Motor neuron (in vitro differentiated cells): ENCODE data around the gene KLRC3. TPM values are rescaled to one million over a fixed set of nuclear protein-coding genes. Genes with fewer than 3 reads are reported as not detected.
"Not testable (repeated sequence)": the region's sequence is repeated elsewhere in the genome, so short reads cannot be mapped to it uniquely, and the experiment has no call there.

ENCODE experiments used
- ATAC-seq, 8 experiments: fragments of 200-7000 bp; cut with Tn5 transposase; replicated peaks in 6 of 8; 2 replicates each; pipeline ENCODE4 v1.8.0; 2021; ENCODE audit warnings: mild to moderate bottlenecking in 8 of 8, moderate library complexity in 8 of 8
- H3K27ac ChIP-seq, 2 donors: fragments of 250-450 bp; sonication (Bioruptor Pico); 2 replicates each; pipeline ENCODE4 v1.9.0; 2021; ENCODE audit warnings: antibody characterized with exemption in 2 of 2, mild to moderate bottlenecking in 2 of 2, moderate library complexity in 1 of 2
- H3K4me1 ChIP-seq, 2 donors: fragments of 250-450 bp; sonication (Bioruptor Pico); replicated peaks in 1 of 2; 2 replicates each; pipeline ENCODE4 v1.6.1; 2021; ENCODE audit warnings: antibody characterized with exemption in 2 of 2, mild to moderate bottlenecking in 2 of 2, moderate library complexity in 1 of 2
- H3K4me3 ChIP-seq, 5 donors: fragments of 250-450 bp; sonication (Bioruptor Pico); 2 replicates each; pipeline ENCODE4 v1.9.0; 2021; ENCODE audit warnings: antibody characterized with exemption in 5 of 5, mild to moderate bottlenecking in 5 of 5, moderate library complexity in 4 of 5
- WGBS, 10 experiments: fragments of 450-650 bp; shearing (Covaris generic); methylation state at CpG; one replicate each; pipeline ENCODE4 v1.0.0; 2022; 5-methylcytosine and 5-hydroxymethylcytosine counted together
- in situ Hi-C, 9 experiments: fragments of 400-800 bp; cut with MboI; loops; one replicate each; pipeline ENCODE4 v1.15.0; 2021; ENCODE audit warnings: low sequenced_read_pairs in 9 of 9, low pct_unique_long_range_greater_than_20kb in 2 of 9; ENCODE audit not compliant: unreplicated experiment in 9 of 9
- total RNA-seq, 8 experiments: library from RNA; unstranded; fragments of 300-600 nt; gene quantifications; 2 replicates each; pipeline versions ENCODE4 v1.2.3 to v1.2.4, GENCODE V29; 2022

KLRC3 gene
- total RNA-seq, 8 experiments from 2014 or later = 2.3 TPM; not detected in 7

DNA sequence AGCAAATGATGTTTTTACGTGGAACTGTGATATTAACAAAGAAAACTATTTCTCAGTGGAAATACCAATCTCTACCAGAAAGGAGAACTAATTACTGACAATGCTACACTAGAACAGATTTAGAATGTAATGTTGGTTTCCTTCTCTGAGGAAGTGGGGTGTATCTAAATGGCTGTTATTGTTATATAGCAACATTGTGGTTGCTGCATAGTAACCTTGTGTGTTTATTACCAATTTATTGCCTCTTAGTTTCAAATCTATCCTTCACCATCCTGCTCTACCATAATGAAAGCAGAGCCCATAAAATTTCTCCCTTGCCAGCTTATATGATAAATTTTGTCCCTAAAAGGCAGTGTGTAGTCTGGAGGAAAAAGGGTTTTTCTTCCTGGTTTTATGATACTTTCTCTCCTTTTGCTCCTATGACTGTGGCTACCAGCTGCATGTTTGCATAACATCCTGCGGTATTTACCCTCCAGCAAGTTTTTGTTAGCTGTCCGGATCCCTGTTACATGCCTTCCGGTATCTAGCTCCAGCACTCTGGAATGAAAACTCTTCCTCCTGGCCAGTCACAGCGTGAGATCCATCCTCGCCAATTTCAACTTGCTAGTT, 24.9 kb downstream of the KLRC3 start:
- no peak overlapping the region for H3K27ac ChIP-seq
- peak in 6 of 8 experiments; percentile 50 to 97 (median 84) for ATAC-seq
- WGBS, 10 experiments = 0 to 94% (median 73%) methylated on average over 2 to 6 of the region's 6 CpGs

GRCh38 chr12:10394531-10395152, 25.8 kb downstream of the KLRC3 start:
- ATAC-seq, in situ Hi-C loops, H3K4me3 ChIP-seq, H3K27ac ChIP-seq, H3K4me1 ChIP-seq: not testable (repeated sequence)
- 58 to 100% (median 83%) methylated on average over 1 to 7 of the region's 11 CpGs for WGBS, 10 experiments

More for the DNA sequence above, 24.9 kb downstream of the KLRC3 start:
- Histone ChIP-seq H3K4me3 (no peak overlapping the region), H3K4me1 (peaks cover 0 to 8% of the 10 kb centered on the region in 2 donors)
- in situ Hi-C loops = no loop called here

GRCh38 chr12:10393291-10393690, 27.1 kb downstream of the KLRC3 start:
- H3K4me3 ChIP-seq = no peak overlapping the region
- no peak for ATAC-seq
- WGBS, 10 experiments = 32 to 100% (median 59%) methylated on average over 1 to 3 of the region's 3 CpGs; no CpG with 5 or more reads in 2 of the 10 experiments
- peaks cover 0 to 8% of the 10 kb centered on the region in 2 donors for H3K4me1 ChIP-seq
- in situ Hi-C loops = no loop called here
- H3K27ac ChIP-seq = no peak overlapping the region

- ATAC-seq = peak in 2 of 8 experiments; percentile 27 to 78
- in situ Hi-C loops = no loop called here
- H3K4me3 ChIP-seq = no peak overlapping the region
- WGBS, 10 experiments = 20 to 91% (median 83%) methylated on average over 2 to 7 of the region's 7 CpGs; no CpG with 5 or more reads in 1 of the 10 experiments
- no peak overlapping the region for H3K27ac ChIP-seq
- peaks cover 0 to 8% of the 10 kb centered on the region in 2 donors for H3K4me1 ChIP-seq
These were observed 27.9 kb downstream of the KLRC3 start for GRCh38 chr12:10392394-10392930.

GRCh38 chr12:10390991-10391390, 29.4 kb downstream of the KLRC3 start:
- in situ Hi-C loops, H3K4me3 ChIP-seq, ATAC-seq, H3K27ac ChIP-seq, H3K4me1 ChIP-seq: not testable (repeated sequence)
- WGBS, 10 experiments = 84 to 100% (median 96%) methylated on average over 2 to 7 of the region's 7 CpGs

- Histone ChIP-seq H3K27ac (no peak within 1 kb of the TSS), H3K4me3 (no peak within 1 kb of the TSS), H3K4me1 (peaks cover 0 to 2% of the 10 kb centered on the region in 2 donors)
- no peak for ATAC-seq
- in situ Hi-C loops = no loop called here
- 44 to 100% (median 100%) methylated on average over 1 of the region's 1 CpG; no CpG with 5 or more reads in 1 of the 10 experiments for WGBS, 10 experiments
These were observed 30.5 kb downstream of the KLRC3 start, which contains the start of gene KLRK1 for GRCh38 chr12:10389904-10390303. Gene KLRK1 (minus strand): TSS chr12:10390041. CDS start chr12:10388810, 1,231 bp downstream.

GRCh38 chr12:10388624-10389413, 31.6 kb downstream of the KLRC3 start:
- no peak for ATAC-seq
- Histone ChIP-seq H3K4me1 (no peaks in the 10 kb centered on the region), H3K27ac (no peak overlapping the region), H3K4me3 (no peak overlapping the region)
- in situ Hi-C loops = no loop called here
- 37 to 90% (median 71%) methylated on average over 5 to 9 of the region's 9 CpGs for WGBS, 10 experiments

GRCh38 chr12:10387498-10387897, 32.9 kb downstream of the KLRC3 start:
- H3K4me3 ChIP-seq, H3K27ac ChIP-seq, ATAC-seq, H3K4me1 ChIP-seq, in situ Hi-C loops: not testable (repeated sequence)
- WGBS, 10 experiments = 90 to 100% (median 96%) methylated on average over 1 to 6 of the region's 6 CpGs; no CpG with 5 or more reads in 1 of the 10 experiments

- Histone ChIP-seq H3K4me1 (no peaks in the 10 kb centered on the region), H3K27ac (no peak overlapping the region), H3K4me3 (no peak overlapping the region)
- 0 to 85% (median 80%) methylated on average over 1 of the region's 1 CpG; no CpG with 5 or more reads in 1 of the 10 experiments for WGBS, 10 experiments
- in situ Hi-C loops = no loop called here
- ATAC-seq = no peak
These were observed 33.5 kb downstream of the KLRC3 start for GRCh38 chr12:10386857-10387256.

GRCh38 chr12:10385166-10385613, 35.2 kb downstream of the KLRC3 start:
- Histone ChIP-seq H3K4me3 (no peak overlapping the region), H3K4me1 (no peaks in the 10 kb centered on the region), H3K27ac (no peak overlapping the region)
- in situ Hi-C loops = no loop called here
- peak in 2 of 8 experiments; percentile 60 to 75 for ATAC-seq
- WGBS, 10 experiments = 10 to 100% (median 76%) methylated on average over 1 to 2 of the region's 2 CpGs; no CpG with 5 or more reads in 2 of the 10 experiments

DNA sequence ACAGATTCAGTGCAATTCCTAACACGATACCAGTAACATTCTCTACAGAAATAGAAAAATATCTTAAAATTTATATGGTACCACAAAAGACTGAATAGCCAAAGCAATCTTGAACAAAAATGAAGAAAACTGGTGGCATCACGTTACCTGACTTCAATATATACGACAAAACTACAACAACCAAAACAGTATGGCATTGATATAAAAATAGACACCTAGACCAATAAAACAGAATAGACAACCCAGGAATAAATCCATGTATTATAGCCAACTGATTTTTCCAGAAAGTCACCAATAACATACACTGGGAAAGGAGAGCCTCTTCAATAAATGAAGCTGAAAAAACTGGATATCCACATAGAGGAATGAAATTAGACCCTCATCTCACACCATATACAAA, 36.2 kb downstream of the KLRC3 start:
- no peak overlapping the region for H3K4me3 ChIP-seq
- H3K27ac ChIP-seq = no peak overlapping the region
- no peak for ATAC-seq
- H3K4me1 ChIP-seq = no peaks in the 10 kb centered on the region
- in situ Hi-C loops = no loop called here
- 79 to 100% (median 96%) methylated on average over 1 to 3 of the region's 3 CpGs for WGBS, 10 experiments

DNA sequence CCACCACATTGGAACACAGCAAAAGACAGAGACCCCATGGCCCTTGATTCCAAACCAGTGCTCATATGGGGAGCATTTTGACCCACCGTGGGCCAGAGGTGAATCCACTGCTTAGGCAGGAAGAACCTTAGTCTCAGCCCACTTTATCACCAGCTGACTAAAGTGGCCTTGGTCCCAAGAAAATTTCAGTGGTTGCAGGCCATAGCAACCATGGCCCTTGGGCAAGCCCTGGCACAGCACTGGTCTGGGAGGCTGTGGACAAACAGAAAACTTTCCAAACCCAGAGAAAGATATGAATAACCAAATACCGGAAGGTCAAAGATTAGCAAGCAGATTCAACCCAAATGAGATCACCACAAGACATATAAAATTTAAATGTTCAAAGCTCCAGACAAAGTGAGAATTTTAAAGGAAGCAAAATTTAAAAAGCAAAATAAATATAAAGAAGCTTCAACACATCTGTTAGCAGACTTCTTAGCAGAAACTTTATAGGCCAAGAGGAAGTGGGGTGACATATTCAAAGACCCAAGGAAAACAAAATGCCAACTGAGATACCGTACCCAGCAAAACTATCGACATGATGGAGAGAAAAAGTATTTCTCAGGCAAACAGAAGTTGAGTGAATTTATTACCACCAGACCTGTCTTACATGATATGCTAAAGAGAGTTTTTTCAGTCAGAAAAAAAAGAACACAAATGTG, 38.3 kb downstream of the KLRC3 start:
- H3K4me3 ChIP-seq = no peak overlapping the region
- WGBS, 10 experiments = 44 to 100% (median 96%) methylated on average over 2 to 4 of the region's 4 CpGs
- peak in 1 of 8 experiments; percentile 84 for ATAC-seq
- no peaks in the 10 kb centered on the region for H3K4me1 ChIP-seq
- H3K27ac ChIP-seq = no peak overlapping the region
- in situ Hi-C loops = no loop called here
